SK-N-SH (cell line): Measurements from ENCODE around the gene GH2. TPM values are rescaled to one million over a fixed set of nuclear protein-coding genes. Genes with fewer than 3 reads are reported as not detected.

Experiments used
- CTCF ChIA-PET: fragments of 300-600, 350-600 bp; formaldehyde crosslinking; extraction: SDS; loops from one replicate; lab custom pipeline; 2021; lab: Yijun Ruan, JAX
- POLR2A ChIA-PET: fragments of 350-600 bp; sonication (Branson Sonifier 250); formaldehyde crosslinking; extraction: SDS; loops from one replicate; lab custom pipeline; 2020; ENCODE audit warnings: antibody characterized with exemption, inconsistent platforms; lab: Yijun Ruan, JAX
- DNase-seq: peaks from one replicate; pipeline ENCODE4 v3.0.0; 2012
- H2AFZ ChIP-seq: fragments of 200-600 bp; sonication (generic); 2 replicates; pipeline ENCODE4 v1.8.1; 2016; ENCODE audit warnings: antibody characterized with exemption, mild to moderate bottlenecking, low read depth
- H3F3A ChIP-seq: fragments of 200-600 bp; sonication (generic); replicated peaks from 2 replicates; pipeline ENCODE3; 2016; ENCODE audit warnings: antibody characterized with exemption, mild to moderate bottlenecking; ENCODE audit not compliant: insufficient read depth
- H3K27ac ChIP-seq, 2 experiments: fragments of 200-500 bp in 1 of 2; fragments of 200-600 bp in 1 of 2; sonication (Bioruptor generic) in 1 of 2; sonication (generic), shearing (Covaris generic) in 1 of 2; 2 replicates each; pipeline versions ENCODE4 v1.5.1 to v1.6.1; 2014 to 2016; ENCODE audit warnings: low read depth in 2 of 2, inconsistent platforms in 1 of 2, low read length in 1 of 2, mild to moderate bottlenecking in 1 of 2, mixed read lengths in 1 of 2
- H3K27me3 ChIP-seq: fragments of 200-600 bp; sonication (generic), shearing (Covaris generic); 2 replicates; pipeline ENCODE4 v1.6.1; 2016; ENCODE audit warnings: mixed run types; ENCODE audit not compliant: insufficient read depth
- H3K36me3 ChIP-seq, 2 experiments: fragments of 200-500 bp in 1 of 2; fragments of 200-600 bp in 1 of 2; sonication (Bioruptor generic) in 1 of 2; sonication (generic) in 1 of 2; replicated peaks in 1 of 2; 2 replicates each; pipeline versions ENCODE3 to v1.5.1; 2014 to 2016; ENCODE audit warnings: low read length in 1 of 2, mild to moderate bottlenecking in 1 of 2; ENCODE audit not compliant: insufficient read depth in 2 of 2, control insufficient read depth in 1 of 2
- H3K4me1 ChIP-seq, 2 experiments: fragments of 200-500 bp in 1 of 2; fragments of 200-600 bp in 1 of 2; sonication (Bioruptor generic) in 1 of 2; sonication (generic), shearing (Covaris generic) in 1 of 2; 2 replicates each; pipeline versions ENCODE4 v1.5.1 to v1.6.1; 2014 to 2016; ENCODE audit warnings: low read depth in 1 of 2, low read length in 1 of 2, mixed run types in 1 of 2; ENCODE audit not compliant: insufficient read depth in 2 of 2, control insufficient read depth in 1 of 2
- H3K4me2 ChIP-seq: fragments of 200-600 bp; sonication (generic), shearing (Covaris generic); 2 replicates; pipeline ENCODE4 v1.6.1; 2017; ENCODE audit warnings: mixed run types
- H3K4me3 ChIP-seq, 2 experiments: fragments of 200-500 bp in 1 of 2; fragments of 200-600 bp in 1 of 2; sonication (Bioruptor generic) in 1 of 2; sonication (generic), shearing (Covaris generic) in 1 of 2; 2 replicates each; pipeline versions ENCODE4 v1.5.1 to v1.8.1; 2014 to 2016; ENCODE audit warnings: low read depth in 2 of 2, inconsistent platforms in 1 of 2, low read length in 1 of 2, mild to moderate bottlenecking in 1 of 2, mixed read lengths in 1 of 2, moderate library complexity in 1 of 2
- H3K79me2 ChIP-seq: fragments of 200-600 bp; sonication (generic); 2 replicates; pipeline ENCODE4 v1.8.1; 2017; ENCODE audit warnings: mild to moderate bottlenecking; ENCODE audit not compliant: insufficient read depth
- H3K9ac ChIP-seq: fragments of 200-600 bp; sonication (generic); 2 replicates; pipeline ENCODE4 v1.6.1; 2017; ENCODE audit warnings: mixed run types
- H3K9me2 ChIP-seq: fragments of 200-600 bp; sonication (generic); 2 replicates; pipeline ENCODE4 v1.6.1; 2017; ENCODE audit warnings: mixed run types
- H3K9me3 ChIP-seq: fragments of 200-600 bp; sonication (generic); 2 replicates; pipeline ENCODE4 v1.6.1; 2017; ENCODE audit warnings: mixed run types, mild to moderate bottlenecking, moderate library complexity
- H4K20me1 ChIP-seq: fragments of 200-600 bp; sonication (generic); 2 replicates; pipeline ENCODE4 v1.6.1; 2017; ENCODE audit warnings: mild to moderate bottlenecking, mixed run types; ENCODE audit not compliant: insufficient read depth
- FOXJ3 ChIP-seq: sonication (generic); formaldehyde crosslinking; IDR thresholded peaks from 2 replicates; pipeline ENCODE4 v1.5.1; 2020; ENCODE audit warnings: mild to moderate bottlenecking, missing genetic modification reagents
- FOXM1 ChIP-seq: IDR thresholded peaks from 2 replicates; pipeline ENCODE4 v1.4.0; 2012; ENCODE audit warnings: low read depth, mild to moderate bottlenecking
- IRF3 ChIP-seq: fragments of 150-350 bp; IDR thresholded peaks from 2 replicates; pipeline ENCODE4 v1.6.1; 2016; ENCODE audit warnings: mild to moderate bottlenecking, low read depth, low read length
- MXI1 ChIP-seq: IDR thresholded peaks from 2 replicates; pipeline ENCODE4 v1.6.1; 2012; ENCODE audit warnings: mild to moderate bottlenecking, low read depth, low read length, improper control_type of control experiment
- NFIC ChIP-seq: IDR thresholded peaks from 2 replicates; pipeline ENCODE4 v1.4.0; 2012; ENCODE audit warnings: borderline replicate concordance
- NRF1 ChIP-seq: IDR thresholded peaks from 2 replicates; pipeline ENCODE4 v1.6.1; 2012; ENCODE audit warnings: low read depth, mild to moderate bottlenecking, low read length
- PBX3 ChIP-seq: IDR thresholded peaks from 2 replicates; pipeline ENCODE4; 2012
- POLR2AphosphoS5 ChIP-seq: IDR thresholded peaks from 2 replicates; pipeline ENCODE4 v1.6.1; 2012; ENCODE audit warnings: low read depth, low read length
- RAD21 ChIP-seq: IDR thresholded peaks from 2 replicates; pipeline ENCODE4 v1.6.1; 2012; ENCODE audit warnings: mild to moderate bottlenecking, low read length
- RFX5 ChIP-seq: IDR thresholded peaks from 2 replicates; pipeline ENCODE4 v1.6.1; 2012; ENCODE audit warnings: mild to moderate bottlenecking, improper control_type of control experiment, low read length
- RXRA ChIP-seq: IDR thresholded peaks from 2 replicates; pipeline ENCODE4 v1.4.0; 2012; ENCODE audit warnings: low read depth, mild to moderate bottlenecking, borderline replicate concordance
- TAF1 ChIP-seq: IDR thresholded peaks from 2 replicates; pipeline ENCODE4 v1.6.1; 2012; ENCODE audit warnings: low read depth, mild to moderate bottlenecking, low read length, moderate library complexity, borderline replicate concordance
- TEAD4 ChIP-seq: IDR thresholded peaks from 2 replicates; pipeline ENCODE4 v1.4.0; 2012; ENCODE audit warnings: mild to moderate bottlenecking, borderline replicate concordance; ENCODE audit not compliant: insufficient read depth
- USF2 ChIP-seq: fragments of 150-350 bp; IDR thresholded peaks from 2 replicates; pipeline ENCODE4 v1.6.1; 2017; ENCODE audit warnings: antibody characterized with exemption, low read length, low read depth, borderline replicate concordance
- YY1 ChIP-seq: IDR thresholded peaks from 2 replicates; pipeline ENCODE4 v1.4.0; 2012; ENCODE audit warnings: low read depth, mild to moderate bottlenecking
- WGBS: methylation state at CpG from one replicate; pipeline ENCODE4 v1.1.6; 2017; ENCODE audit warnings: low lambda C conversion rate; 5-methylcytosine and 5-hydroxymethylcytosine counted together
- polyA plus RNA-seq, 3 experiments: library from polyadenylated mRNA; depleted of rRNA; stranded (reverse); fragments of >200 nt; gene quantifications; 2 replicates each; pipeline ENCODE4 v1.2.3, GENCODE V29; 2012
- TF ChIP-seq, protein P1 (sequence below): IDR thresholded peaks from 2 replicates; pipeline ENCODE4 v1.6.1; 2012; ENCODE audit warnings: mild to moderate bottlenecking, low read depth, low read length, moderate library complexity
- TF ChIP-seq, protein P2 (sequence below): IDR thresholded peaks from 2 replicates; pipeline ENCODE4 v1.4.0; 2012; ENCODE audit warnings: low read depth, borderline replicate concordance
- TF ChIP-seq, protein P3 (sequence below): IDR thresholded peaks from 2 replicates; pipeline ENCODE4 v1.4.0; 2012; ENCODE audit warnings: low read depth

GH2 gene
- polyA plus RNA-seq, 1 of the 3 experiments (the other 2 are of a cell fraction), result not detected

GRCh38 chr17:63833026-63833740 lies 48.6 kb downstream of the GH2 start:
- peaks cover 30% of the 10 kb centered on the region for H3F3A ChIP-seq
- no peak for DNase-seq
- 95% methylated on average over 14 of the region's 14 CpGs for WGBS
- H3K27ac ChIP-seq, result no peak overlapping the region
- H3K9me2 ChIP-seq, result no peaks in the 10 kb centered on the region
- TF ChIP-seq FOXJ3 (CRISPR knock-in tag) (no peak), POLR2AphosphoS5 (no peak), NFIC (no peak), NRF1 (no peak), RAD21 (no peak), USF2 (no peak), MXI1 (no peak), YY1 (no peak), TEAD4 (no peak), RFX5 (no peak), IRF3 (no peak), FOXM1 (no peak), PBX3 (no peak), TAF1 (no peak), RXRA (no peak)
- TF ChIP-seq, protein P1, sequence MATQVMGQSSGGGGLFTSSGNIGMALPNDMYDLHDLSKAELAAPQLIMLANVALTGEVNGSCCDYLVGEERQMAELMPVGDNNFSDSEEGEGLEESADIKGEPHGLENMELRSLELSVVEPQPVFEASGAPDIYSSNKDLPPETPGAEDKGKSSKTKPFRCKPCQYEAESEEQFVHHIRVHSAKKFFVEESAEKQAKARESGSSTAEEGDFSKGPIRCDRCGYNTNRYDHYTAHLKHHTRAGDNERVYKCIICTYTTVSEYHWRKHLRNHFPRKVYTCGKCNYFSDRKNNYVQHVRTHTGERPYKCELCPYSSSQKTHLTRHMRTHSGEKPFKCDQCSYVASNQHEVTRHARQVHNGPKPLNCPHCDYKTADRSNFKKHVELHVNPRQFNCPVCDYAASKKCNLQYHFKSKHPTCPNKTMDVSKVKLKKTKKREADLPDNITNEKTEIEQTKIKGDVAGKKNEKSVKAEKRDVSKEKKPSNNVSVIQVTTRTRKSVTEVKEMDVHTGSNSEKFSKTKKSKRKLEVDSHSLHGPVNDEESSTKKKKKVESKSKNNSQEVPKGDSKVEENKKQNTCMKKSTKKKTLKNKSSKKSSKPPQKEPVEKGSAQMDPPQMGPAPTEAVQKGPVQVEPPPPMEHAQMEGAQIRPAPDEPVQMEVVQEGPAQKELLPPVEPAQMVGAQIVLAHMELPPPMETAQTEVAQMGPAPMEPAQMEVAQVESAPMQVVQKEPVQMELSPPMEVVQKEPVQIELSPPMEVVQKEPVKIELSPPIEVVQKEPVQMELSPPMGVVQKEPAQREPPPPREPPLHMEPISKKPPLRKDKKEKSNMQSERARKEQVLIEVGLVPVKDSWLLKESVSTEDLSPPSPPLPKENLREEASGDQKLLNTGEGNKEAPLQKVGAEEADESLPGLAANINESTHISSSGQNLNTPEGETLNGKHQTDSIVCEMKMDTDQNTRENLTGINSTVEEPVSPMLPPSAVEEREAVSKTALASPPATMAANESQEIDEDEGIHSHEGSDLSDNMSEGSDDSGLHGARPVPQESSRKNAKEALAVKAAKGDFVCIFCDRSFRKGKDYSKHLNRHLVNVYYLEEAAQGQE, result no peak
- TF ChIP-seq, protein P2, sequence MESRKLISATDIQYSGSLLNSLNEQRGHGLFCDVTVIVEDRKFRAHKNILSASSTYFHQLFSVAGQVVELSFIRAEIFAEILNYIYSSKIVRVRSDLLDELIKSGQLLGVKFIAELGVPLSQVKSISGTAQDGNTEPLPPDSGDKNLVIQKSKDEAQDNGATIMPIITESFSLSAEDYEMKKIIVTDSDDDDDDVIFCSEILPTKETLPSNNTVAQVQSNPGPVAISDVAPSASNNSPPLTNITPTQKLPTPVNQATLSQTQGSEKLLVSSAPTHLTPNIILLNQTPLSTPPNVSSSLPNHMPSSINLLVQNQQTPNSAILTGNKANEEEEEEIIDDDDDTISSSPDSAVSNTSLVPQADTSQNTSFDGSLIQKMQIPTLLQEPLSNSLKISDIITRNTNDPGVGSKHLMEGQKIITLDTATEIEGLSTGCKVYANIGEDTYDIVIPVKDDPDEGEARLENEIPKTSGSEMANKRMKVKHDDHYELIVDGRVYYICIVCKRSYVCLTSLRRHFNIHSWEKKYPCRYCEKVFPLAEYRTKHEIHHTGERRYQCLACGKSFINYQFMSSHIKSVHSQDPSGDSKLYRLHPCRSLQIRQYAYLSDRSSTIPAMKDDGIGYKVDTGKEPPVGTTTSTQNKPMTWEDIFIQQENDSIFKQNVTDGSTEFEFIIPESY, result no peak
- TF ChIP-seq, protein P3, sequence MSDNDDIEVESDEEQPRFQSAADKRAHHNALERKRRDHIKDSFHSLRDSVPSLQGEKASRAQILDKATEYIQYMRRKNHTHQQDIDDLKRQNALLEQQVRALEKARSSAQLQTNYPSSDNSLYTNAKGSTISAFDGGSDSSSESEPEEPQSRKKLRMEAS, result no peak
- no peak overlapping the region for H3K4me2 ChIP-seq
- peaks cover 72 to 84% of the 10 kb centered on the region in 2 experiments for H3K36me3 ChIP-seq
- H2AFZ ChIP-seq, result no peak overlapping the region
- ChIA-PET POLR2A (interaction anchor here (0.6 to 9.1 kb wide), 3 partner anchors 8 to 60 kb away, joined by 3 to 108 read pairs (median 4); partner anchors contain the start of genes CCDC47, DDX42 and SMARCD2), CTCF (interaction anchor here (0.8 to 3.1 kb wide), 17 partner anchors 8 to 407 kb away, joined by 3 to 27 read pairs (median 5); partner anchors contain the start of gene PSMC5)
- H3K79me2 ChIP-seq, result peaks cover 46% of the 10 kb centered on the region
- no peaks in the 10 kb centered on the region for H3K9me3 ChIP-seq
- H3K27me3 ChIP-seq, result no peaks in the 10 kb centered on the region
- H4K20me1 ChIP-seq, result peaks cover 24% of the 10 kb centered on the region
- no peak overlapping the region for H3K4me3 ChIP-seq
- no peak overlapping the region for H3K9ac ChIP-seq
- H3K4me1 ChIP-seq, result peaks cover 3 to 29% of the 10 kb centered on the region in 2 experiments; a peak in 2 of 4 replicates
